Measurements from ENCODE around the gene OR2T35. TPM values are rescaled to one million over a fixed set of nuclear protein-coding genes. Genes with fewer than 3 reads are reported as not detected.
"Not testable (repeated sequence)": the region's sequence is repeated elsewhere in the genome, so short reads cannot be mapped to it uniquely, and the experiment has no call there.

Gene OR2T35
- total RNA-seq = not detected

GRCh38 chr1:248645178-248645577 is at the start of gene OR2T35:
TSS of gene OR2T35 (minus strand) at chr1:248645278. CDS start at chr1:248639258, 6,020 bp downstream.
- DNase-seq; H3K9me3 Mint-ChIP-seq; H3K27ac Mint-ChIP-seq; CTCF ChIA-PET; H3K27me3 Mint-ChIP-seq; H3K4me3 Mint-ChIP-seq; H3K4me1 Mint-ChIP-seq; POLR2A ChIA-PET; H3K36me3 Mint-ChIP-seq (ENCODE audit: low read depth): not testable (repeated sequence)

GRCh38 chr1:248691567-248692155 is 46.6 kb upstream of the OR2T35 start:
- CTCF ChIA-PET = no interaction called here
- H3K36me3 Mint-ChIP-seq (ENCODE audit: low read depth) = peaks cover 4% of the 10 kb centered on the region

GRCh38 chr1:248688527-248689298 is 43.6 kb upstream of the OR2T35 start:
- peaks cover 4% of the 10 kb centered on the region for H3K36me3 Mint-ChIP-seq (ENCODE audit: low read depth)
- CTCF ChIA-PET = no interaction called here
- peaks cover 11% of the 10 kb centered on the region for H3K9me3 Mint-ChIP-seq
- no peak overlapping the region for H3K27ac Mint-ChIP-seq
- no peak for DNase-seq
- no peaks in the 10 kb centered on the region for H3K4me1 Mint-ChIP-seq
- no peaks in the 10 kb centered on the region for H3K27me3 Mint-ChIP-seq
- no peak overlapping the region for H3K4me3 Mint-ChIP-seq
- POLR2A ChIA-PET = no interaction called here

More at GRCh38 chr1:248691567-248692155, 46.6 kb upstream of the OR2T35 start:
- Mint-ChIP-seq H3K27ac (no peak overlapping the region), H3K4me3 (no peak overlapping the region), H3K27me3 (peaks cover under 1% of the 10 kb centered on the region), H3K9me3 (peaks cover 11% of the 10 kb centered on the region), H3K4me1 (no peaks in the 10 kb centered on the region)
- no peak for DNase-seq
- POLR2A ChIA-PET = no interaction called here

GRCh38 chr1:248686815-248687214 is 41.7 kb upstream of the OR2T35 start:
- DNase-seq = no peak

GRCh38 chr1:248681651-248682050 is 36.6 kb upstream of the OR2T35 start:
- H3K36me3 Mint-ChIP-seq (ENCODE audit: low read depth) = no peaks in the 10 kb centered on the region
- no peak overlapping the region for H3K27ac Mint-ChIP-seq
- ChIA-PET POLR2A (no interaction called here), CTCF (no interaction called here)
- H3K9me3 Mint-ChIP-seq = no peaks in the 10 kb centered on the region
- no peak overlapping the region for H3K4me3 Mint-ChIP-seq
- DNase-seq = no peak
- no peaks in the 10 kb centered on the region for H3K4me1 Mint-ChIP-seq
- H3K27me3 Mint-ChIP-seq = peaks cover 6% of the 10 kb centered on the region

More at GRCh38 chr1:248686815-248687214, 41.7 kb upstream of the OR2T35 start:
- no peaks in the 10 kb centered on the region for H3K27me3 Mint-ChIP-seq
- H3K9me3 Mint-ChIP-seq = peaks cover 8% of the 10 kb centered on the region
- no peaks in the 10 kb centered on the region for H3K4me1 Mint-ChIP-seq
- no peak overlapping the region for H3K4me3 Mint-ChIP-seq
- ChIA-PET CTCF (interaction anchor here (1.0 kb wide), 1 partner anchor 282 kb away, joined by 3 read pairs; no protein-coding TSS in a partner anchor), POLR2A (no interaction called here)
- no peaks in the 10 kb centered on the region for H3K36me3 Mint-ChIP-seq (ENCODE audit: low read depth)
- no peak overlapping the region for H3K27ac Mint-ChIP-seq

GRCh38 chr1:248670003-248670402 is 24.9 kb upstream of the OR2T35 start:
- Mint-ChIP-seq H3K36me3 (ENCODE audit: low read depth) (no peaks in the 10 kb centered on the region), H3K4me1 (no peaks in the 10 kb centered on the region), H3K4me3 (no peak overlapping the region), H3K27me3 (no peaks in the 10 kb centered on the region), H3K27ac (no peak overlapping the region), H3K9me3 (peaks cover 6% of the 10 kb centered on the region)
- CTCF ChIA-PET = no interaction called here
- POLR2A ChIA-PET = no interaction called here
- no peak for DNase-seq

- H3K4me3 Mint-ChIP-seq; CTCF ChIA-PET; H3K27ac Mint-ChIP-seq; H3K4me1 Mint-ChIP-seq; DNase-seq; POLR2A ChIA-PET; H3K9me3 Mint-ChIP-seq; H3K27me3 Mint-ChIP-seq; H3K36me3 Mint-ChIP-seq (ENCODE audit: low read depth): not testable (repeated sequence)
Measured at GRCh38 chr1:248663453-248664328, 18.6 kb upstream of the OR2T35 start.

- H3K9me3 Mint-ChIP-seq, POLR2A ChIA-PET, H3K27ac Mint-ChIP-seq: not testable (repeated sequence)
Measured at GRCh38 chr1:248656797-248657196, 11.7 kb upstream of the OR2T35 start.

GRCh38 chr1:248655354-248655753 is 10.3 kb upstream of the OR2T35 start, which contains the start of gene OR2T27:
TSS of gene OR2T27 (minus strand) at chr1:248655528. CDS start at chr1:248650884, 4,644 bp downstream.
- H3K36me3 Mint-ChIP-seq (ENCODE audit: low read depth); DNase-seq; H3K4me1 Mint-ChIP-seq; POLR2A ChIA-PET; H3K27me3 Mint-ChIP-seq; CTCF ChIA-PET; H3K27ac Mint-ChIP-seq; H3K4me3 Mint-ChIP-seq; H3K9me3 Mint-ChIP-seq: not testable (repeated sequence)

More at GRCh38 chr1:248656797-248657196, 11.7 kb upstream of the OR2T35 start:
- H3K4me3 Mint-ChIP-seq; H3K4me1 Mint-ChIP-seq; CTCF ChIA-PET; H3K36me3 Mint-ChIP-seq (ENCODE audit: low read depth); DNase-seq; H3K27me3 Mint-ChIP-seq: not testable (repeated sequence)

GRCh38 chr1:248648770-248649536 is 3.9 kb upstream of the OR2T35 start:
- CTCF ChIA-PET; H3K4me3 Mint-ChIP-seq; POLR2A ChIA-PET; H3K27ac Mint-ChIP-seq; H3K9me3 Mint-ChIP-seq; H3K4me1 Mint-ChIP-seq; DNase-seq; H3K27me3 Mint-ChIP-seq; H3K36me3 Mint-ChIP-seq (ENCODE audit: low read depth): not testable (repeated sequence)

- H3K27ac Mint-ChIP-seq; H3K9me3 Mint-ChIP-seq; H3K27me3 Mint-ChIP-seq; CTCF ChIA-PET; H3K36me3 Mint-ChIP-seq (ENCODE audit: low read depth); H3K4me3 Mint-ChIP-seq; DNase-seq; POLR2A ChIA-PET; H3K4me1 Mint-ChIP-seq: not testable (repeated sequence)
Measured at GRCh38 chr1:248642971-248643651, 2.0 kb downstream of the OR2T35 start.

GRCh38 chr1:248641583-248641982 is 3.5 kb downstream of the OR2T35 start:
- H3K9me3 Mint-ChIP-seq; POLR2A ChIA-PET; H3K4me1 Mint-ChIP-seq; H3K4me3 Mint-ChIP-seq; CTCF ChIA-PET; DNase-seq; H3K36me3 Mint-ChIP-seq (ENCODE audit: low read depth); H3K27ac Mint-ChIP-seq; H3K27me3 Mint-ChIP-seq: not testable (repeated sequence)
